GM18507 (cell line): Measurements from ENCODE around the gene TMEM30A.

ENCODE experiments used
- DNase-seq: peaks from one replicate; pipeline ENCODE4 v3.0.0; 2011; ENCODE audit warnings: low read depth; ENCODE audit not compliant: insufficient read length; ENCODE audit errors: extremely low spot score
- FAIRE-seq: peaks from 2 replicates; lab custom pipeline; 2011; peaks lifted over from hg19 to GRCh38; lab: Jason Lieb, UNC

TMEM30A gene

GRCh38 chr6:75296811-75297779 is 12.5 kb upstream of the TMEM30A start:
- peak; percentile 9 for DNase-seq

GRCh38 chr6:75292555-75292954 is 8.0 kb upstream of the TMEM30A start:
- FAIRE-seq = no peak
- no peak for DNase-seq

More at GRCh38 chr6:75296811-75297779, 12.5 kb upstream of the TMEM30A start:
- peak; percentile 63 for FAIRE-seq

- FAIRE-seq (no peak), DNase-seq (no peak)
Measured at GRCh38 chr6:75291744-75292143, 7.2 kb upstream of the TMEM30A start.

GRCh38 chr6:75291331-75291730 is 6.7 kb upstream of the TMEM30A start:
- no peak for FAIRE-seq
- no peak for DNase-seq

GRCh38 chr6:75290136-75290945 is 5.7 kb upstream of the TMEM30A start:
- DNase-seq (no peak), FAIRE-seq (no peak)

GRCh38 chr6:75288023-75288422 is 3.4 kb upstream of the TMEM30A start:
- DNase-seq (no peak), FAIRE-seq (no peak)

- DNase-seq (no peak), FAIRE-seq (no peak)
Measured at GRCh38 chr6:75287424-75287823, 2.8 kb upstream of the TMEM30A start.

- no peak for FAIRE-seq
- no peak for DNase-seq
Measured at GRCh38 chr6:75286955-75287354, 2.4 kb upstream of the TMEM30A start.

- DNase-seq (no peak), FAIRE-seq (no peak)
Measured at GRCh38 chr6:75285283-75285639, 669 bp upstream of the TMEM30A start.

GRCh38 chr6:75283907-75284631 is 523 bp downstream of the TMEM30A start:
- FAIRE-seq = peak; percentile 76
- DNase-seq = no peak

- FAIRE-seq (no peak), DNase-seq (no peak)
Measured at GRCh38 chr6:75282706-75283105, 1.9 kb downstream of the TMEM30A start.

GRCh38 chr6:75281653-75282052 is 2.9 kb downstream of the TMEM30A start:
- peak; percentile 71 for FAIRE-seq
- no peak for DNase-seq

GRCh38 chr6:75280131-75280855 is 4.3 kb downstream of the TMEM30A start:
- DNase-seq = no peak
- FAIRE-seq = no peak

GRCh38 chr6:75279418-75279817 is 5.2 kb downstream of the TMEM30A start:
- DNase-seq = no peak
- FAIRE-seq = peak; percentile 9

GRCh38 chr6:75278474-75279077 is 6.0 kb downstream of the TMEM30A start:
- no peak for DNase-seq
- FAIRE-seq = no peak

- FAIRE-seq = no peak
- no peak for DNase-seq
Measured at GRCh38 chr6:75275067-75275466, 9.5 kb downstream of the TMEM30A start.

- DNase-seq (no peak), FAIRE-seq (no peak)
Measured at GRCh38 chr6:75273009-75273408, 11.6 kb downstream of the TMEM30A start.

- FAIRE-seq (no peak), DNase-seq (no peak)
Measured at GRCh38 chr6:75272145-75272840, 12.3 kb downstream of the TMEM30A start.
